GM13977 (cell line): Measurements from ENCODE around the gene TMEM74B.

Experiments used
- DNase-seq: peaks from one replicate; pipeline ENCODE4 v3.0.0; 2012; ENCODE audit warnings: low spot score
- CTCF ChIP-seq: IDR thresholded peaks from 2 replicates; pipeline ENCODE4 v1.5.1; 2012; ENCODE audit warnings: mild to moderate bottlenecking, control low read depth; ENCODE audit not compliant: insufficient read depth; ENCODE audit errors: extremely low read depth, missing control alignments
- in situ Hi-C: fragments of 300-500 bp; cut with MboI; formaldehyde crosslinking; loops from one replicate; pipeline ENCODE4 v1.12.0; 2022; ENCODE audit warnings: low sequenced_read_pairs, low pct_unique_long_range_greater_than_20kb, mixed read lengths, inconsistent platforms; ENCODE audit not compliant: unreplicated experiment

TMEM74B gene

GRCh38 chr20:1171461-1172093 lies 13.2 kb downstream of the TMEM74B start:
- TF ChIP-seq CTCF, result no peak
- in situ Hi-C loops, result no loop called here
- DNase-seq, result no peak

- in situ Hi-C loops, result no loop called here
- no peak for TF ChIP-seq CTCF
- no peak for DNase-seq
Observed at GRCh38 chr20:1169224-1169623, 15.6 kb downstream of the TMEM74B start.

GRCh38 chr20:1166948-1167720 lies 17.6 kb downstream of the TMEM74B start:
- DNase-seq, result no peak

GRCh38 chr20:1165941-1166340 lies 18.8 kb downstream of the TMEM74B start:
- TF ChIP-seq CTCF, result no peak
- no peak for DNase-seq
- in situ Hi-C loops, result no loop called here

More at GRCh38 chr20:1166948-1167720, 17.6 kb downstream of the TMEM74B start:
- no peak for TF ChIP-seq CTCF
- in situ Hi-C loops, result no loop called here

- no peak for TF ChIP-seq CTCF
- DNase-seq, result no peak
- in situ Hi-C loops, result no loop called here
Observed at GRCh38 chr20:1165521-1165920, 19.3 kb downstream of the TMEM74B start.

GRCh38 chr20:1164871-1165270 lies 19.9 kb downstream of the TMEM74B start:
- no peak for TF ChIP-seq CTCF
- in situ Hi-C loops, result no loop called here

More at GRCh38 chr20:1164871-1165270, 19.9 kb downstream of the TMEM74B start:
- no peak for DNase-seq
